ENCODE results near the gene NUSAP1.
"Not testable (repeated sequence)": the region's sequence is repeated elsewhere in the genome, so short reads cannot be mapped to it uniquely, and the experiment has no call there.

NUSAP1 gene

GRCh38 chr15:41347236-41347635 lies 14.6 kb downstream of the NUSAP1 start:
- no peak for TF ChIP-seq CTCF (conservative IDR thresholded peaks at IDR 0.05; ENCODE audit: low read depth, low read length)
- DNase-seq (ENCODE audit: low read depth): no peak
- H3K4me3 ChIP-seq (ENCODE audit: low read depth, low read length): no peak overlapping the region

GRCh38 chr15:41350057-41350717 lies 17.5 kb downstream of the NUSAP1 start:
- TF ChIP-seq CTCF (conservative IDR thresholded peaks at IDR 0.05; ENCODE audit: low read depth, low read length): no peak
- no peak overlapping the region for H3K4me3 ChIP-seq (ENCODE audit: low read depth, low read length)
- no peak for DNase-seq (ENCODE audit: low read depth)

- no peak for DNase-seq (ENCODE audit: low read depth)
- no peak for TF ChIP-seq CTCF (conservative IDR thresholded peaks at IDR 0.05; ENCODE audit: low read depth, low read length)
- H3K4me3 ChIP-seq (ENCODE audit: low read depth, low read length): no peak overlapping the region
These were observed 21.7 kb downstream of the NUSAP1 start for GRCh38 chr15:41354371-41354770.

GRCh38 chr15:41367418-41367817 lies 34.7 kb downstream of the NUSAP1 start:
- DNase-seq (ENCODE audit: low read depth): no peak
- H3K4me3 ChIP-seq (ENCODE audit: low read depth, low read length): no peak overlapping the region
- no peak for TF ChIP-seq CTCF (conservative IDR thresholded peaks at IDR 0.05; ENCODE audit: low read depth, low read length)

- DNase-seq (ENCODE audit: low read depth): no peak
- H3K4me3 ChIP-seq (ENCODE audit: low read depth, low read length): no peak overlapping the region
- no peak for TF ChIP-seq CTCF (conservative IDR thresholded peaks at IDR 0.05; ENCODE audit: low read depth, low read length)
These were observed 45.3 kb downstream of the NUSAP1 start for GRCh38 chr15:41377978-41378377.

- not testable (repeated sequence) for H3K4me3 ChIP-seq (ENCODE audit: low read depth, low read length); DNase-seq (ENCODE audit: low read depth)
These were observed 51.5 kb downstream of the NUSAP1 start for GRCh38 chr15:41383974-41384749.

GRCh38 chr15:41387646-41388045 lies 55.0 kb downstream of the NUSAP1 start:
- TF ChIP-seq CTCF (conservative IDR thresholded peaks at IDR 0.05; ENCODE audit: low read depth, low read length): no peak
- no peak for DNase-seq (ENCODE audit: low read depth)
- H3K4me3 ChIP-seq (ENCODE audit: low read depth, low read length): no peak overlapping the region

Measured in choroid plexus epithelial cell (primary cell).